ENCODE measurements around the gene REX1BD.

DNA sequence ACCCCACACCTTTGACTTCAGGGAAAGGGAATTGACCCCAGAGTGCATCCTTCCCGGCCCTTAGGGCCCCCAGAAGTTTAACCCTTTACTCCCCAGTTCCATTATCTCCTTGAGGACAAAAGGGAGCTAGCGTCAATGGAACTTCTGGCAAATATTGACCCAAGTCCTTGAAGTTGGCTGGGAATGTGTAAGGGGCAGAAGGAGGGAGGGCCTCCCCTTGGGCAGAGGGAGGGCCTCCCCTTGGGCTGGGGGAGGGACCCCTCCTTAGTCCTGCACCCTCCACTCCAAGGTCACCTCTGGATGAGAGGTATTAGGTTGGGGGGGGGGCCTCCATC, 21.1 kb downstream of the REX1BD start:
- TF ChIP-seq, protein P1, sequence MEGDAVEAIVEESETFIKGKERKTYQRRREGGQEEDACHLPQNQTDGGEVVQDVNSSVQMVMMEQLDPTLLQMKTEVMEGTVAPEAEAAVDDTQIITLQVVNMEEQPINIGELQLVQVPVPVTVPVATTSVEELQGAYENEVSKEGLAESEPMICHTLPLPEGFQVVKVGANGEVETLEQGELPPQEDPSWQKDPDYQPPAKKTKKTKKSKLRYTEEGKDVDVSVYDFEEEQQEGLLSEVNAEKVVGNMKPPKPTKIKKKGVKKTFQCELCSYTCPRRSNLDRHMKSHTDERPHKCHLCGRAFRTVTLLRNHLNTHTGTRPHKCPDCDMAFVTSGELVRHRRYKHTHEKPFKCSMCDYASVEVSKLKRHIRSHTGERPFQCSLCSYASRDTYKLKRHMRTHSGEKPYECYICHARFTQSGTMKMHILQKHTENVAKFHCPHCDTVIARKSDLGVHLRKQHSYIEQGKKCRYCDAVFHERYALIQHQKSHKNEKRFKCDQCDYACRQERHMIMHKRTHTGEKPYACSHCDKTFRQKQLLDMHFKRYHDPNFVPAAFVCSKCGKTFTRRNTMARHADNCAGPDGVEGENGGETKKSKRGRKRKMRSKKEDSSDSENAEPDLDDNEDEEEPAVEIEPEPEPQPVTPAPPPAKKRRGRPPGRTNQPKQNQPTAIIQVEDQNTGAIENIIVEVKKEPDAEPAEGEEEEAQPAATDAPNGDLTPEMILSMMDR (IDR thresholded peaks at IDR 0.05), result no peak
- TF ChIP-seq POLR2A (IDR thresholded peaks at IDR 0.05), result no peak
